ENCODE data around the gene TNFRSF18.

Gene TNFRSF18

DNA sequence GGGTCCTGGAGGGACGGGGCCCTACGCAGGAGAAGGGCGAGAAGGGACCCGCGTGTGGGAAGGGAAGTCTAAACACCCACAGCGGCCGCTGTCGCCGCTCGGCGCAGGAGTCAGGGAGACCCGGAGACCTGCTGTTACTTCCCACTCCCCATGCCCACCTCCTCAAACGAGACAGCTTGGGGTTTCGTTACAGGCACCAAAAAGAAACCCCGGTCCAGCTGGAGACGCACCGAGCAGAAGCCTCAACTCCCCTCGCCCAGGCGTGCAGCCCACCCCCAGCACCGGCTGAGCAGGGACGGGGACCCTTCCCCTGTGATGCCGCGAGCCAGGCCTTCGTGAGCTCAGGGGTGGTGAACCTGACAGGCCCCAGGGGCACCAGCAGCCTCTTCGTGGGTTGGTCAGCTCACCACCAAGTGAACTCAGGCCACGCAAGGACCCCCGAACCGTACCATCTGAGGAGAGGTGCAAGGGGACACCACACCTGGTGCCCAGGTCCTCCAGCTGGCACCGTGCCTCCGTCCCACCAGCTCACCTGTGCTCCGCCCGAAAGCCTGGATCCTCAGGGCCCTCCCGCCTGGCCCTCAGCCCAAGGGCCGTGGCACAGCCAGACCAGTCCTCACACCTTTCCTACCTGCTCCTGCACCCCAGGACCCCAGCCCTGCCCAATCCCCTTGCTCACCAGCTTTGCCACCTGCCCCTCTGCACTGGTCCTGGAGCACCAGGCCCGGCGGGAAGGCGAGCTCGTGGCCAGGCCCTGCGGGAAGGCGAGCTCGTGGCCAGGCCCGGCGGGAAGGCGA is 20.4 kb upstream of the TNFRSF18 start:
- DNase-seq: no peak

- DNase-seq: no peak
Observed at GRCh38 chr1:1225913-1226312, 19.5 kb upstream of the TNFRSF18 start.

DNA sequence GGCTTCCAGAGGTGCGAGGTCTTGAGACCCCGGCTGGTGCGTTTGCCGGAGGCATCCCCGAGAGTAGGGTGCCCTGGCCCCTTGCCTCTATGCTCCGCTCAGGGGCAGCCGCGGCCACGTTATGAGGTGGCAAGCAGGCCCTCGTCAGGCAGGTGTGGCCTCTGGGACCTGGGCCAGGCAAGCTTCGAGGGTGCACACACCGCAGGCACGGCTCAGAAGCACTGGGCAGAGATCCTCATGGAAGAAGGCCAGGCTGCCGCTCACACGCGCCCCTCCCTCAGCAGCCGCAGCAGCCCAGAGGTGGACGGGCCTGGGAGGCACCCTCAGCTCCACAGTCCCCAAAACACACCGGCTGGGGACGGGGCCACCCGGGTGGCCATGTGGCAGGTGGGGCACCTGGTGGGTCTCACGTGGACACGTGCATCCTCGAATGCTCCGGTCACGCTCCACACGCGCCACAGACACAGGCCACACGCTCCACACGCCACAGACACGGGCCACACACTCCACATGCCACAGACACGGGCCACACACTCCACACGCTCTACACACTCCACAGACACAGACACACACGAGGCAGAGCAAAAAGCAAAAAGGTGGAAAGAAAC is 18.9 kb upstream of the TNFRSF18 start:
- DNase-seq: no peak

GRCh38 chr1:1223891-1224290 is 17.5 kb upstream of the TNFRSF18 start:
- no peak for DNase-seq

- DNase-seq: no peak
Observed at GRCh38 chr1:1223321-1223720, 16.9 kb upstream of the TNFRSF18 start.

- DNase-seq: no peak
Observed at GRCh38 chr1:1222575-1223225, 16.3 kb upstream of the TNFRSF18 start.

GRCh38 chr1:1221887-1222574 is 15.6 kb upstream of the TNFRSF18 start:
- DNase-seq: no peak

- no peak for DNase-seq
Observed at GRCh38 chr1:1220197-1220596, 13.8 kb upstream of the TNFRSF18 start.

DNA sequence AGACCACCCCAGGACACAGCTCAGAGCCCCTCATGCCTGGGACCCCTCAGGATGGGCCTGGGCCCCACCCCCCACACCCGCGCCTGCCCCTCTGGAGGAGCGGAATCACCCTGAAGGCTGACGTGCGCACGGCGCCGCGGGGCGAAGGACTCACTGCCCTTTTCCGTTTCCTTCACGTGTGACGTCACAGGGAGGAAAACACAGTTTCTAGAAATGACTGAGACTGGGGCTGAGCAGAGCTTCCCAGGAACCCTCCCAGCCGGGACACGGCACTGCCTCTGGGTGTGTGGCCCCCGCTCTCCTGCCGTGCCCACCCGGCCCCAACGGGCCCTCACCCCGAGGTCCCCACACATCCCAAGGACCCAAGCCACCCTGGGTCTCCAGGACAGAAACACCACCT is 12.9 kb upstream of the TNFRSF18 start:
- no peak for DNase-seq

GRCh38 chr1:1218524-1219200 is 12.3 kb upstream of the TNFRSF18 start:
- DNase-seq: no peak

- DNase-seq: no peak
Observed at GRCh38 chr1:1217621-1218523, 11.5 kb upstream of the TNFRSF18 start.

GRCh38 chr1:1216770-1217620 is 10.6 kb upstream of the TNFRSF18 start:
- DNase-seq: no peak

DNA sequence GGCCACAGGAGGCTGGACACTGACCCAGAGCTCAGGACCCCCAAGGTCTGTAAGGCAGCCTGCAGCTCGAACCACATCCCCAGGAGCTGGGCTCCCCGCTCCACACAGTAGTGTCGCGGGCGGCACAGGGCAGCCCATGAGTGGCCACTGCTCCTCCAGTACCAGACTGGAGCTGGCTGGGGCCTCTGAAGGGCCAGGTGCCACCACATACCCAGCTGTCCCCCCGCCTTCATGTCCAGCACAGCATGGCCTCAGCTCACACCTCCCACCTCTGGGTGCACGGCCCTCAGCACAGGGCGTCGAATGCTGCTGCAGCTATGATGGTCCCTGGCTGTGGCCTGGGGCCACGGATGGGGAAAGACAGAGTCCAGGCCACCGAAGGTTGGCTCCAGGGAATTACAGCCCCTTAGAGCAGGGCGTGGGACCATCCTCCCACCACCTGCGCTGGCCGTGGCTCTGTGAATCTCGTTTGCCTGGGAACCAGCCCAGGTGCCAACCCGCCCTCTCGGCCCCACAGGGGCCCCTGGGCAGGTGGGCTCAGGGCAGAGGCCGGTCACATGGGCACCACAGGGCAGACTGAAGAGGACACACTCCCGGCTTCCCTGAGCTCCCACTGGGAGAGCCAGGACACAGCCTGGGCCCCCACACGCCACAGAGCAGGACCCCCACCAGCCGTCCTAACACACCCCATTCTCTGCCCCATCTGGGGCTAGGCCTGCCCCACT is 9.7 kb upstream of the TNFRSF18 start:
- DNase-seq: no peak

GRCh38 chr1:1215080-1215676 is 8.8 kb upstream of the TNFRSF18 start:
- no peak for DNase-seq

GRCh38 chr1:1213345-1214265 is 7.2 kb upstream of the TNFRSF18 start, which contains the start of gene TNFRSF4:
TSS of gene TNFRSF4 (minus strand) at chr1:1214153. CDS start at chr1:1214127, 26 bp downstream.
- DNase-seq: no peak

- DNase-seq: no peak
Observed at GRCh38 chr1:1212780-1213344, 6.5 kb upstream of the TNFRSF18 start.

- no peak for DNase-seq
Observed at GRCh38 chr1:1211541-1212441, 5.4 kb upstream of the TNFRSF18 start.
